Left kidney (tissue), 2 donors: ENCODE measurements around the gene SMIM29. TPM values are rescaled to one million over a fixed set of nuclear protein-coding genes. Genes with fewer than 3 reads are reported as not detected.
"Not testable (repeated sequence)": the region's sequence is repeated elsewhere in the genome, so short reads cannot be mapped to it uniquely, and the experiment has no call there.

Source experiments
- DNase-seq: peaks from one replicate; pipeline ENCODE4 v3.0.0-alpha.2; 2013
- polyA plus RNA-seq: library from polyadenylated mRNA; unstranded; fragments of 120-200 nt; gene quantifications from one replicate; pipeline ENCODE4 v1.2.1, GENCODE V29; 2013; ENCODE audit not compliant: insufficient read length

SMIM29 gene
- polyA plus RNA-seq, 1 donor: 9.5 TPM

DNA sequence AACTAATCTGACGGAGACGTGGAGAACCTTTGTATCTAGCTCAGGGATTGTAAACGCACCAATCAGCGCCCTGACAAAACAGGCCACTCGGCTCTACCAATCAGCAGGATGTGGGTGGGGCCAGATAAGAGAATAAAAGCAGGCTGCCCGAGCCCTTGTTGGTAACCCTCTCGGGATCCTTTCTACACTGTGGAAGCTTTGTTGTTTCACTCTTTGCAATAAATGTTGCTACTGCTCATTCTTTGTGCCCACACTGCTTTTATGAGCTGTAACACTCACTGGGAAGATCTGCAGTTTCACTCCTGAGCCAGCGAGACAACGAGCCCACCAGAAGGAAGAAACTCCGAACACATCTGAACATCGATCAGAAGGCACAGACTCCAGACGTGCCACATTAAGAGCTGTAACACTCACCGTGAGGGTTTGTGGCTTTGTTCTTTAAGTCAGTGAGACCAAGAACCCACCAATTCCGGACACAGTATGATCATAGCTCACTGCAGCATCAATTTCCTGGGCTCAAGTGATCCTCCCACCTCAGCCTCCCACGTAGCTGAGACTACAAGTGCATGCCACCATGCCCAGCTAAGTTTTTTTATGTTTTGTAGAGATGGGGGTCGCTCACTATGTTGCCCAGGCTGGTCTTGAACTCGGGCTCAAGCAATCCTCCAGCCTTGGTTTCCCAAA lies 21.0 kb upstream of the SMIM29 start:
- not testable (repeated sequence) for DNase-seq

DNA sequence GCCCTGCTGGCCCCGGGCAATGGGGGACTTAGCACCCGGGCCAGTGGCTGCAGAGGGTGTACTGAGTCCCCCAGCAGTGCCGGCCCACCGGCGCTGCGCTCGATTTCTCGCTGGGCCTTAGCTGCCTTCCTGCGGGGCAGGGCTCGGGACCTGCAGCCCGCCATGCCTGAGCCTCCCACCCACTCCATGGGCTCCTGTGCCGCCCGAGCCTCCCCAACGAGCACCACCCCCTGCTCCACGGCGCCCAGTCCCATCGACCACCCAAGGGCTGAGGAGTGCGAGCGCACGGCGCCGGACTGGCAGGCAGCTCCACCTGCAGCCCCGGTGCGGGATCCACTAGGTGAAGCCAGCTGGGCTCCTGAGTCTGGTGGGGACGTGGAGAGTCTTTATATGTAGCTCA lies 20.3 kb upstream of the SMIM29 start:
- DNase-seq: not testable (repeated sequence)

DNA sequence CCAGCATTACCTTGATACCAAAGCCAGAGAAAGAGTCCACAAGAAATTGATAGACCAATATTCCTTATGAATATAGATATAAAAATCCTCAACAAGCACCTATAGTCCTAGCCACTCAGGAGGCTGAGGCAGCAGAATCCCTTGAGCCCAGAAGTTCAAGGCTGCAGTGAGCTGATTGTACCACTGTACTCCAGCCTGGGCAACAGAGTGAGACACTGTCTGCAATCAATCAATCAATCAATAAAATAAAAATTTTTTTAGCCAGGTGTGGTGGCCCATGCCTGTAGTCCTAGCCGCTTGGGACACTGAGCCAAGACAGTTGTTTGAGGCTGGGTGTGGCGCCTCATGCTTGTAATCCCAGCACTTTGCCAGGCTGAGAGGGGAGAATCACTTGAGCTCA lies 18.9 kb upstream of the SMIM29 start:
- DNase-seq: no peak

DNA sequence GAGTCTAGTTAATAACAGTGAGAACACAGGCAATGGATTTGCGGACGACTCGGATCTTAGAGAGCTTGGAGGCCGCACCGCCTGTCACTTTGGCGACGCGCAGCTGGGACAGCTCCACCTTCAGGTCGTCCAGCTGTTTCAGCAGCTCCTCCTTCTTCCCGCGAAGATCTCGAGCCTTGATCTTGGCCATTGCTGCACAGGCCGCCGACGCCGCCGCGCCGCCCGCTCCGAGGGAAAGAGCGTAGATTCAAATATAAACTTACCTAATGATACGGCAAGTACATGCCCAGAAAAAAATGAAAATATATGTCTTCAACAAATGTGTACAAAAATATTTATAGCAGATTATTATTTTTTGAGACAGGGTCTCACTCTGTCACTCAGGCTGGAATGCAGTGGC lies 14.7 kb upstream of the SMIM29 start:
- not testable (repeated sequence) for DNase-seq

DNA sequence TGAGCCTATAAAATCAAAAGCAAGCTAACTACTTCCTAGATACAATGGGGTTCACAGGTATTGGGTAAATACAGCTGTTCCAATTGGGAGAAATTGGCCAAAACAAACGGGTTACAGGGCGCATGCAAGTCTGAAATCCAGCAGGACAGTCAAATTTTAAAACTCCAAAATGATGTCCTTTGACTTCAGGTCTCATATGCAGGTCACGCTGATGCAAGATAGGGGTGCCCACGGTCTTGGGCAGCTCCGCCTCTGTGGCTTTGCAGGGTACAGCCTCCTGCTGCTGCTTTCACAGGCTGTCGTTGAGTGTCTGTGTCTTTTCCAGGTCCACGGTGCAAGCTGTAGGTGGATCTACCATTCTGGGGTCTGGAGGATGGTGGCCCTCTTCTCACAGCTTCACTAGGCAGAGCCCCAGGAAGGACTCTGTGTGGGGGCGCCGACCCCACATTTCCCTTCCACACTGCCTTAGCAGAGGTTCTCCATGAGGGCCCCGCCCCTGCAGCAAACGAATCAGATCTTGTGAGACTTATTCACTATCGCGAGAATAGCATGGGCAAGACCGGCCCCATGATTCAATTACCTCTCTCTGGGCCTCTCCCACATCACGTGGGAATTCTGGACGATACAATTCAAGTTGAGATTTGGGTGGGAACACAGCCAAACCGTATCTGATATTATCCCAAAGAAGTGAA lies 11.9 kb upstream of the SMIM29 start:
- no peak for DNase-seq

DNA sequence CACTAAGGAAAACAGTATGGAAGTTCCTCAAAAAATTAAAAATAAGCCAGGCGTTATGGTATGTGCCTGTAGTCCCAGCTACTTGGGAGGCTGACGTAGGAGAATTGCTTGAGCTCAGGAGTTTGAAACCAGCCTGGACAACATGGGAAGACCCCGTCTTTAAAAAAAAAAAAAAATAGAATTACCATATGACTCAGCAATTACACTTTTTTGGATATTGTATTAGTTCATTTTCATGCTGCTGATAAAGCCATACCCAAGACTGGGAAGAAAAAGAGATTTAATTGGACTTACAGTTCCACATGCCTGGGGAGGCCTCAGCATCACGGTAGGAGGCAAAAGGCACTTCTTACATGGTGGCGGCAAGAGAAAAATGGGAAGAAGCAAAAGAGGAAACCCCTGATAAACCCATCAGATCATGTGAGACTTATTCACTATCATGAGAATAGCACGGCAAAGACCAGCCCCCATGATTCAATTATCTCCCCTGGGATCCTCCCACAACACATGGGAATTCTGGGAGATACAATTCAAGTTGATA lies 10.8 kb upstream of the SMIM29 start:
- no peak for DNase-seq

DNA sequence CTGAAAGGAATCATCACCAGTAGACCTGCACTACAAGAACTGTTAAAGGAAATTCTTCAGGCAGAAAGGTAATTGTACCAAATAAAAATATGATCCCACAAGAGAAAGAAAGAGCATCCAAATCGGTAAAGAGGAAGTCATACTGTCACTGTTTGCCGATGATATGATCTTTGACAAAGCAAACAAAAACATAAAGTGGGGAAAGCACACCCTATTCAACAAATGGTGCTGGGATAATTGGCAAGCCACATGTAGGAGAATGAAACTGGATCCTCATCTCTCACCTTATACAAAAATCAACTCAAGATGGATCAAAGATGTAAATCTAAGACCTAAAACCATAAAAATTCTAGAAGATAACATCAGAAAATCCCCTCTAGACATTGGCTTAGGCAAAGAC lies 3.6 kb upstream of the SMIM29 start:
- not testable (repeated sequence) for DNase-seq

DNA sequence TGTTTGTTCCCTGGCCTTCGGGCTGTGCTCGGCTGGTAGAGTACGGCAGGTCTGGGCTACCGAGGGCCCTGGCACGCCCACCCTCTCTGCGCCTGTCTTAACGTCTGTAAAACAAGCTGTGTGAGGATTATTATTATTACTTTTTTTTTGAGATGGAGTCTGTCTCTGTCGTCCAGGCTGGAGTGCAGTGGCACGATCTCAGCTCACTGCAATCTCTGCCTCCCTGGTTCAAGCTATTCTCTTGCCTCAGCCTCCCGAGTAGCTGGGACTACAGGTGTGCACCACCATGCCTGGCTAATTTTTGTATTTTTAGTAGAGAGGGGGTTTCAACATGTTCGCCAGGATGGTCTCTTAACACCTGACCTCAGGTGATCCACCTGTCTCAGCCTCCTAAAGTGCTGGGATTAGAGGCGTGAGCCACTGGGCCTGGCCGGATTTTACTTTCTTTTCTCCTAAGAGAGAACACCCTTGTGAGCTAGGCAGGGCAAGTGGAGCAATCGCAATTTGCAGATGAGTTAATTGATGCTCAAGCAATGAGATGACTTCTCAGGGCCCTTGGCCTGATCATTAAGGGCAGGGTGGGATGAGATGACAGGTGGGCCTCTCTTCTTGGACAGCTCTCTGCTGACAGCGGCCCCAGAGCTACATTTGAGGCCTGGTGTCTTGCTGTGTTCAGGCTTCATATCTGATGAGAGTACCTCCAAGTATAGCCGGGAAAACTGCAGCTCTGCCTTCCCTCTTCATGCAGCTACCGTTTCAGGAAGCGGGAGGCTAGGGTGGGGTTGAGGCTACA lies 859 bp upstream of the SMIM29 start:
- DNase-seq: no peak

DNA sequence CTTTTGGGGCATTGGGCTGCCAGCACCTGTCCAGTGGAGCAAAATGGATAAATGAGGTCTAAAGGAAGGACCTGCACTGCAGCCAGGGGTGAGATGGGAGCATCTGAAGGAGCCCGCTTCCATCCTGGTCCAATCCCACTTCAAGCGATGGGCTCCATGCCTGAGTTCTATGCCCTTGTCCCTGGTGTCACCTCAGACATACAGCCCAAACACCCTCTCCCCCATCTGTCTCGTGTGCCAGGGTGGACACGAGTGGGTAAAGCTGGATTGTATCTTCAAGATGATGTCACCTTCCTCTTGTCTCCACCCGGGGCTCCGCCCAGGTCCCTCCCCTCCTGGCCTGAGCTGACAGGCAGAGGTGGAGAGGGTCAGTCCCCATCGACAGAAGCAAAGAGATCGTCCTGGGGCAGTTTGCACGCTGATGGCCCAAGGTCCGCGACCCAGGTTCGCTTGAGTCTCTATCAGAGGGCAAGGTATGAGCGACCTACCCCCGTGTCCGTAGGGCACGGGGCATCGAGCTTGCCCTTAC lies 544 bp downstream of the SMIM29 start:
- DNase-seq: no peak

DNA sequence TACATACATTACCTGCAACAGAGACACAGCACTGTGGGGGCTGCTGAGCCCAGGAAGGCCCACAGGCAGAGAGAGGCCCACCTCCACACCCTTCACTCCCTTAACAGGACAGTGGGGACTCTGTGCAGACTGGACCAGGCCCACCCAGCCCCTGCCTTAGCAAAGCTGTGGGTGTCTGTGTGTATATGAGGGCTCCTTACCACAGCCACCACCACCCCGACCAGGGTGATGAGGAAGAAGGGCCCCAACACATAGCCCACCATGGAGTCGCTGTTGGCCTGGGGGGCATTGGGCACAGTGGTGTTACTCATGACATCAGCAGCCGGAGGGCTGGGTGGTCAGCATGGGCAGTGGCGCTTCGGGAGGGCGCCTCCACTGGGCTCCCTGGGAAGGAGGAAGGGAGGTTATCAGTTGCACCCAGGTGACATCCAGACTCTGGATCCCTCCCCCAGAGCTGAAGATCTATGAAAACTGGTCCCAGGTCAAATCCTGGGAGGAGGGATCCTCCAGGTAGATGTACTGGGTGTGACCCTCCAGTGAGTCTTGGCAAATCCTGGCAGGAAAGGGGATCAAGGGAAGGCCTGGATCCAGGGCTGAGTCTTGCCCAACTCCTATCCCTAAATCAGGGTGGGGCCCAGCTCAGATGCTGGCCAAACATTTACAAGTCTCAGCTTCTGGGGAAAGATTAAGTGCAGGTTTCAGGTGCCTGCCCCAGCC lies 1.2 kb downstream of the SMIM29 start:
- DNase-seq: no peak

DNA sequence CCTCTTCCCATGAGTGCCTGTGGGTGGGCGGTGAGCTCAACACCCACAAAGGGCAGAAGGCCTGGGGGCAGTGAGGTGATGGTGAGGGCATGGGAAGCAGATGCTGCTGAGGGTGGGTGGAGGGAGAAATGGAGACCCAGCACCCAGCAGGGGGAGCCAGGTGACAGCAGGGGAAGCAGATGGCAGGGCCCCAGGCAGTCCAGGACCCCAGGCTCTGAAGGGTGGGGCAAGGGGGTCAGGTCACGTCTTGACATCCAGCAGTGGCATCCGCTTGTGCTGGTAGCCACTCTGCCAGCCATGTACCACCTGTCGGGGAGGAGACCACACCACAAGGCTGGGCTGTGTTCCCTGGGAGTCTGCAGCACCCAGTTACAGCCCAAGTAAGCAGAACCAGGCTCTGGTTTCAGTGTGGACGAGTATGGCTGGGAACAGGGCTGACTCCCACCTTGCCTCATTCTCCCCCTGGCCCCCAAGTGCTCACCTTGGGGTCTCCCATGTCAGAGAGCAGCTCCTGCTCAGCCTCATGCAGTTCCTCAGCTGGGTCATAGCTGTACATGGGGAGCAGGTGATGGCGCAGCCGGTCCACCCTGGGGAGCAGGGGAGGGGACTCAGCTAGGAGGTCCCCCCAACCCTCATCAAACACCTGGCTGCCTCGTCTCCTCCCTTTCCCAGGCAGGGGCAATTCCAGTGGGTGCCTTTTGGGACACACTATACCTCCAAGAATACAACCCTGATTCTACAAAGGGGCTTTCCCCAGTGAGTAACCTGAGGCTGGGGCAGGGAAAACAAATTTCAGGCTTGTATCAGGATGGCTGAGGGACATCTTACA lies 2.0 kb downstream of the SMIM29 start:
- no peak for DNase-seq

DNA sequence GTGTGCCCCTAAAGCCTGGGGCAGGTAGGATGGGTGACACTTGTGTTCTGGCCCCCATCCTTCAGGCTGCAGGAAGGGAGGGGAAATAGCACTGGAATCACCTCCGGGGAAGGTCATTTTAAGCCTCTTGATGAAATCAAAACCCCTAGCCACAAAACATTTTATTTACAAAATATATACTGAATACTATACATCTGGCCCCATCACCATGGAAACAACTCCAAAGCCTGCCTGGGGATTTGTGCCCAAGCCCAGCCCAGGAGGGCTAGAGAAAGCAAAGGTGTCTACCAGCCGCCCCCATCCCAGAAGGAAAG lies 2.6 kb downstream of the SMIM29 start:
- DNase-seq: no peak

DNA sequence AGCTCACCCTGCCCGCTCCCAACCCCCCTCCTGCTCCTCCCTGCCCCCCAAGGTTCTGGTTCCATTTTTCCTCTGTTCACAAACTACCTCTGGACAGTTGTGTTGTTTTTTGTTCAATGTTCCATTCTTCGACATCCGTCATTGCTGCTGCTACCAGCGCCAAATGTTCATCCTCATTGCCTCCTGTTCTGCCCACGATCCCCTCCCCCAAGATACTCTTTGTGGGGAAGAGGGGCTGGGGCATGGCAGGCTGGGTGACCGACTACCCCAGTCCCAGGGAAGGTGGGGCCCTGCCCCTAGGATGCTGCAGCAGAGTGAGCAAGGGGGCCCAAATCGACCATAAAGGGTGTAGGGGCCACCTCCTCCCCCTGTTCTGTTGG lies 3.1 kb downstream of the SMIM29 start:
- not testable (repeated sequence) for DNase-seq

DNA sequence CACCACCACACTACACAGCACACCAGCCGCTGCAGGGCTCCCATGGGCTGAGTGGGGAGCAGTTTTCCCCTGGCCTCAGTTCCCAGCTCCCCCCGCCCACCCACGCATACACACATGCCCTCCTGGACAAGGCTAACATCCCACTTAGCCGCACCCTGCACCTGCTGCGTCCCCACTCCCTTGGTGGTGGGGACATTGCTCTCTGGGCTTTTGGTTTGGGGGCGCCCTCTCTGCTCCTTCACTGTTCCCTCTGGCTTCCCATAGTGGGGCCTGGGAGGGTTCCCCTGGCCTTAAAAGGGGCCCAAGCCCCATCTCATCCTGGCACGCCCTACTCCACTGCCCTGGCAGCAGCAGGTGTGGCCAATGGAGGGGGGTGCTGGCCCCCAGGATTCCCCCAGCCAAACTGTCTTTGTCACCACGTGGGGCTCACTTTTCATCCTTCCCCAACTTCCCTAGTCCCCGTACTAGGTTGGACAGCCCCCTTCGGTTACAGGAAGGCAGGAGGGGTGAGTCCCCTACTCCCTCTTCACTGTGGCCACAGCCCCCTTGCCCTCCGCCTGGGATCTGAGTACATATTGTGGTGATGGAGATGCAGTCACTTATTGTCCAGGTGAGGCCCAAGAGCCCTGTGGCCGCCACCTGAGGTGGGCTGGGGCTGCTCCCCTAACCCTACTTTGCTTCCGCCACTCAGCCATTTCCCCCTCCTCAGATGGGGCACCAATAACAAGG lies 3.6 kb downstream of the SMIM29 start:
- not testable (repeated sequence) for DNase-seq

DNA sequence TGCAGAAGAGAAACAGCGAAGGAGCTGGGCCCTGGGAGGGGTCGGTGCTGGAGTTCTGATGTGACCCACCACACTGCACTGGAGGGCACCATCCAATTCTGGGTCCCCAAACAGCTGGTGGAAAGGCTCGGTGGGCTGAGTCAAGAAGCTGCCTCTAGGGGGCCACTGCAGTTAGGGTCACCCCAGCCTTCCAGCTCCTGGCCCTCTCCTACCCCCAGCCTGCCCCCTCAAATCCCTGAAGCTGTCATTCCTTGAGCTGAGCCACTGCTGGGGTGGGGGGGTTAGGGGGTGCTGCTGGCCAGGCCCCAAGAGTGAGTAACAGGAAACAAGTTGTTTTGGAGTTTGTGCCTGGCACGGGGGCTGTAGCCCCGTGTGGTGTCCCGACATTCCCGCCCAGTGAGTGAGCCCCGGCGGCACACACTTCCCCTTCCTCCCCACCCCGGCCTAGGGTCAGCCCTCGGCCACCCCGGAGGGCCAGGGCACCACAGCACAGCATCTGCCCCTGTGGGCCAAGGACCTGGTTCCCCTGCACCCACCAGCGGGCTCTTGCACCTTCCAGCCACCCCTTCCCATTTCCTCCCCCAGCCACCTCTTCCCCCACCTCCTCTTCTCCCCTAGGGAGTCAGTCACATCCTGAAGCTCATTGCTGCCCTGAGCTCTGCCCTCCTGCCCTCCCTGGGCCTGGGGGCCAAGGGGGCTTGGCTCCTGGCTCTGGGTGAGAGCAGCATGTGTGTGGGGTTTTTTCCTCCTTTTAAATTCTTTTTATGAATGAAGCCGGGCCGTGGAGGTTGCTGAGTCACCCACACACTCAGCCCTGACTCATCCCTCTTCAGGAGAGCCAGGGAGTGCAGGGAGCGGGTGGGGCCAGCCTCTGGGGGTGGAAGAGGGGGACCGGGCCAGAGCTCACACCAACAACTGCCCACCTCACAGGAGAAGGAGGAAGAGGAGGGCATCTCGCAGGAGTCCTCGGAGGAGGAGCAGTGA lies 4.6 kb downstream of the SMIM29 start:
- no peak for DNase-seq

DNA sequence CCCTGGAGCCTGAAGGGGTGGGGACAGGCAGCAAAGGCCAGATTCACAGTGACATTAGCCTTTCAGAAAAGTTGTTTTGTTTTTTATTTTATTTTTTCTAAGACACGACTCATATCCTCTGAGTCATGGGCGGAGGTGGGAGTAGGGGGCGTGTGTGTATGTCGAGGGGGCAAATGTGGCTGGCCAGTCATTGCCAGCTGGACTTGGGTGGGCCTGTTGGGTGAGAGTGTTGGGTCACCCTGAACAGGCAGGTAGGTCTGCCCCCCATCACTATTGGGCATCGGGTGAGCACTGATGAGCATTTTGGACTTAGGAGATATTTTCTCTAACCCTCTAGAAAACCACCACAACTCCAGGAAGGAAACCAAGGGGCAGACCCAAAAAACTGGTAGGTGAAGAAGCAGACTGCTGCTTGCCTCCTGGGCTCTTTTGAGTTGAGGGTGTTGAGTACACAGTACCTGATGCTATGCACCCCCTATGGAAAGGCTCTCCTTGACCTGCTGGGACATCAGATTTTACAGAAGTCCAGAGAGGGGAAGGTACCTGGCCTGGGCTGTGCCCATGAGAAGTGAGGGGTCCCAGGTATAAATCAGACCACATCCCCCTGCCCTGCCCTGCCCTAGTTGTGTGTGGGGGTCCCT lies 5.6 kb downstream of the SMIM29 start:
- DNase-seq: no peak

DNA sequence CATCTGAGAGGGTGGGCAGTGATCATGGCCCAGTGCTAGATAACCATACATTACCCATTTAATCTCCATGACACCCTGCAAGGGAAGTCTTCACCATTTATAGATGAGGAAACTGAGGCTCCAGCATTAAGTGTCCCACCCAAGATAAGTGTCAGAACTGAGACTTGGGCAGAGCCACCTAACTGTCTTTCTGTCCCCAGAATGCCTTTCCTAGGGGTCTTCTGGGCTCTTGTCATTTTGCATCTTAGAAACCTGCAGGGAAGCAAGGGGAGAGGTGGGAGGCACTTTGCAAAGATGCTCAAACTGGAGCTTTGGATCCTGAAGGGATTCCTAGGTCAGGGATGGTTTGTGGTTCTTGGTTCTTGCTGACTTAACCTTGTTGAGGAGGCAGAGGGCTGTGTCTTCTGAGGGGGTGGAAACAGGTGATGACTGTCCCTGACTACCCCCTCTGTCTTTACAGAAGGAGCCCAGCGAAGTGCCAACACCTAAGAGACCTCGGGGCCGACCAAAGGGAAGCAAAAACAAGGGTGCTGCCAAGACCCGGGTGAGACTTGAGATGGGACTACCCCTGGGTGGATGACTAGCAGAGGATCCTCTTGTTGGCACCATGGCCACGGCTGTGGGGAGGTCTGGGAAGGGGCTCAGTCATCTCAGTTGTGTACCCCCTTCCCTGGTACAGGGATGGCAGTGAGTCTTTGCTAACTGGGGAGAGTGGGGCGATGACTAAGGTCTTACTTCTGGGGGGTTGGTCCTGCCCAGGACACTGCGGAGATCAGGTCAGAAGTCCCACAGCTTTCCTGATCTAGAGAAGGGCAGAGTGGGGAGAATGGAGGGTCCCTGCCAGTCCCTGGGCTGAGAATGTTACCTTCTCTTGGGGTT lies 6.3 kb downstream of the SMIM29 start:
- no peak for DNase-seq
